ENCODE results near the gene SDC3.

Gene SDC3

GRCh38 chr1:30894508-30894973 lies 14.0 kb downstream of the SDC3 start:
- no peak for DNase-seq (ENCODE audit: low read depth, low spot score)
- no peak overlapping the region for H3K4me3 ChIP-seq (ENCODE audit: low read length)

DNA sequence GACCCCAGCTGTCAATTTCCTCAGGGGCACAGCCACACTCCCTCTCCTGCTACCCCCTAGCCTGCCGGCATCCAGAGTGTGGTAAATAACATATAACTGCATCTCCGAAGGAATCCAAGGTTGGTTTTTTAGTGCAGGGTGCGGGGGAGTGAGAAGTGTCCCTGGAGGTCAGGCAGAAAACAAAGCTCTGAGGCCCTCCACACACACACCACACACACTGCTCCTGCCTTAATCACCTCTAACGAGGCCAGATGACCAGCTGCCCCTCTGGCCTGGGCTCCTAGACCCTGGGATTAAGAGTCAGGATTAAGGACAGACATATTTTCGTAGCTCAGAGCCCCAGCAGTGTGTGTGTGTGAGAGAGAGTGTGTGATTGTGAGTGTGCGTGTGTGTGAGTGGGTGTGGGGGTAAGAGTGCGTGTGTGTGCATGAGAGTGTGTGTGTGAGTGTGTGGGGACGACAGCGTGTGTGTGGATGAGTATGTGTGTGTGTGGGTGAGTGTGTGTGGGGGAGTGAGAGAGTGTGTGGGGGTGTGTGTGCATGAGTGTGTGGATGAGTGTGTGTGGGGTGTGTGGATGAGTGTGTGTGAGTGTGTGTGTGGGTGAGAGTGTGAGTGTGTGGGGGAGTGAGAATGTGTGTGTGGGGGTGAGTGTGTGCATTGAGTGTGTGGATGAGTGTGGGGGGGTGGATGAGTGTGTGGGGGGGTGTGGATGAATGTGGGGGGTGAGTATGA lies 14.6 kb downstream of the SDC3 start:
- DNase-seq (ENCODE audit: low read depth, low spot score) = no peak
- no peak overlapping the region for H3K4me3 ChIP-seq (ENCODE audit: low read length)

DNA sequence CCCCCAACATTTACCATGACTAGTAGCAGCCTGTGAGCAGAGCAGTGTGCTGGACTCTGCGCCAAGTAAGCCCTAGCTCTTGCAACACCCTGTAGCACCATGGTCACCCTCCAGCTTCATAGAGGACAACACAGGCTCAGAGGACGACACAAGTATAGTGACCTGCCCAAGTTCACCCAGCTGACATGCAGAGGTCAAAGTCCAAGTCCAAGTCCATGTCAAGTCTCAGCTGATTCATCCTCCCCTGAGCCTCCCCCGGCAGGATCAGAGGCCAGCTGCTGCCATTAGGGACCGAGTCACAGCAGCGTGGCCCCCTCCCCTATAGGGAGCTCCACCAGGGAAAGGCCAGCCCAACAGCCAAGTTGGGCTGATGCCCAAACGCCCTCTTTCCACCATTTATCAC lies 15.9 kb downstream of the SDC3 start:
- no peak overlapping the region for H3K4me3 ChIP-seq (ENCODE audit: low read length)
- DNase-seq (ENCODE audit: low read depth, low spot score) = no peak

- H3K4me3 ChIP-seq (ENCODE audit: low read length) = no peak overlapping the region
- no peak for DNase-seq (ENCODE audit: low read depth, low spot score)
Observed at GRCh38 chr1:30891227-30891552, 17.4 kb downstream of the SDC3 start.

DNA sequence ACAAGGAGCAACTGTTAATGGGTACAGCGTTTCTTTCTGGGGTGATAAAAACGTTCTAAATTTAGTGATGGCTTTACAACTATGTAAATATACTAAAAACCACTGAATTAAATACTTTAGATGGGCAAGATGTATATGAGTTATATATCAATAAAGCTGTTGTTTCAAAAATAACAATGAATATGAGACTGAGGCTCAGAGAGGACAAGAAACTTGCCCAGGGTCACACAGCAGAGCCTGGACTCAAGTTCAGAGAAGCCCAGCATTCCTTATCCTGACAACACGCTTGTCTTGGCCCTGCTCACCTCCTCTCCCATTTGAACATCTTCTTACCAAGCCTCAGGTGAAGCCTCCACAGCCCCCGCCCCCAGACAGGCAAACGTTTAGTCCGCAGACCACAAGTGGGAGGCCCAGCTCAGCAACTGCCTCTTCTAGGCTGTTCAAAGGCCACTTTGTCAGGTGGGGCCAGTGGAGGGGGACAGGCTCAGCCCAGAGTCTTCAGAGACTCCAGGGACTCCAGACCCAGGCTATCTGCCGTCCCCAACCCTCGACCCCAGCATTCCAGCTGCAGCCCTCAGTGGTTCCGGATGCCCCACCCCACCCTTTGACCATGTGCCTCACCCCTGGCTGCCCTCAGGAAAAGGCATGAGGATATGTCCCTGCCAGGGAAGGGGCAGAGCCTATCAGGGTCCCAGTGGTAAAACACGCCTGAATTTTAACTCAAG lies 17.9 kb downstream of the SDC3 start:
- no peak overlapping the region for H3K4me3 ChIP-seq (ENCODE audit: low read length)
- no peak for DNase-seq (ENCODE audit: low read depth, low spot score)

DNA sequence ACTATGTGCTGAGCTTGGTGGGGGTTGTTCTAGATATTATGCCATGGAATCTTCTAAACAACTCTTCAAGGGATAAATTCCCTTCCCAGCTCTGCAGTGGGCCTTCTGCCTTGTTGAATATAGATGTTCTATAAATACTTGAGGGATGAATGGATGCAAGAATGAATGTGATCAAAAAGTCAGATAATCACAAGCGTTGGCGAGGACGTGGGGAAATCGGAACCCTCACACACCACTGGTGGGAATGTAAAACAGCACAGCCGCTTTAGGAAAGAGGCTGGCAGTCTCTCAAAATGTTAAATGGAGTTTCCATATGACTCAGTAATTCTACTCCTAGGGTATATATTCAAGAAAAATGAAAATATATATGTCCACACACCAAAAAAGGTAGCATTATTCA lies 19.0 kb downstream of the SDC3 start:
- no peak overlapping the region for H3K4me3 ChIP-seq (ENCODE audit: low read length)
- no peak for DNase-seq (ENCODE audit: low read depth, low spot score)

DNA sequence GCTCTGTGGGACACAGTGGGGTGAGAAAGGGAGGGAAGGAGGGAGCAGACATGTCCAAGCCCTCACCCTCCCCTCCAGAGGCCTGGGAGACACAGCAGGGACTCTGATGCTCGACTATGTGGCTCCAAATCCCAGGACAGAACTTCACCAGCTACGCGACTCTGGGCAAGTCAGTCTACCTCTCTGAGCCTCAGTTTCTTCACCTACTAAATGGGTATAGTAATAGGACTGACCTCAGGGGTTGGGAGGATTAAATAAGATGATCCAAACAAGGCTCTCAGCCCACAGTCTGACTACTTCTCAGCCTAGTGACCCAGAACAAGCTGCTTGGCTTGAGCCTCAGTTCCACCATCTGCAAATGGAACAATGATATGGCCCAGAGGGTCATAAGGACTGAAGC lies 19.6 kb downstream of the SDC3 start:
- DNase-seq (ENCODE audit: low read depth, low spot score) = no peak
- H3K4me3 ChIP-seq (ENCODE audit: low read length) = no peak overlapping the region

GRCh38 chr1:30888391-30888790 lies 20.2 kb downstream of the SDC3 start:
- no peak overlapping the region for H3K4me3 ChIP-seq (ENCODE audit: low read length)
- no peak for DNase-seq (ENCODE audit: low read depth, low spot score)

GRCh38 chr1:30887485-30888315 lies 20.9 kb downstream of the SDC3 start:
- no peak for DNase-seq (ENCODE audit: low read depth, low spot score)
- no peak overlapping the region for H3K4me3 ChIP-seq (ENCODE audit: low read length)

DNA sequence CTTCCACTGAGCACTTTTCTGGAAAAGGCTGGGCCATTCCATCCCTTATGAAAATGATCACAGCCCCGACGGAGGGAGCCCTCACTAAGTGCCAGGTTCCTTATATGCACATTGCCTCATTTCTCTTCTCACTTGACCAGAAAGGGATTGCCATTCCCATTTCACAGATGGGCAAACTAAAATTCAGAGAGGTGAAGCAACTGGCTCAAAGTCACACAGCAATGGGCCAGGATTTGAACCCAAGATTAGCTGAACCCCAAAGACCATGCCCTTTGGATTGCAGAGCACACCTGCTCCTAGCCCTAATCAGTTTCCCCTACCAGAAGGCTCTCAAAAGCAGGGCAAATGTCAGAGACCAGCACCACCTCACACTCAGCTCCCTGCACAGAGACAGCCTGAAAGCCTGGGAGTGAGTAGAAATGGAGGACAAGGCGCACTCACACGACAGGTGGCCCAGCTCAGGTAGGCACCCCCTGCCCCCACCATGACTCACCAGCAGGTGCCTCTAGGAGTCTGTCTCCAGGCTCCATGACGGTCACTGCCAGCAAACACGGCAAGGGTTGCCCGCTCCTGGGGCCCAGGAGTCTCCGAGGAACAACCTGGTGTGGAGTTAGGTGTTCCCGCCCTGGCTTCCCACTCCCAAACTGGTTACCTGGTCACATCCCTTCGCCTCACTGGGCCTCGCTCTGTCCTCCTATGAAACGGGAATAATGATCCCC lies 21.7 kb downstream of the SDC3 start:
- no peak overlapping the region for H3K4me3 ChIP-seq (ENCODE audit: low read length)
- no peak for DNase-seq (ENCODE audit: low read depth, low spot score)

DNA sequence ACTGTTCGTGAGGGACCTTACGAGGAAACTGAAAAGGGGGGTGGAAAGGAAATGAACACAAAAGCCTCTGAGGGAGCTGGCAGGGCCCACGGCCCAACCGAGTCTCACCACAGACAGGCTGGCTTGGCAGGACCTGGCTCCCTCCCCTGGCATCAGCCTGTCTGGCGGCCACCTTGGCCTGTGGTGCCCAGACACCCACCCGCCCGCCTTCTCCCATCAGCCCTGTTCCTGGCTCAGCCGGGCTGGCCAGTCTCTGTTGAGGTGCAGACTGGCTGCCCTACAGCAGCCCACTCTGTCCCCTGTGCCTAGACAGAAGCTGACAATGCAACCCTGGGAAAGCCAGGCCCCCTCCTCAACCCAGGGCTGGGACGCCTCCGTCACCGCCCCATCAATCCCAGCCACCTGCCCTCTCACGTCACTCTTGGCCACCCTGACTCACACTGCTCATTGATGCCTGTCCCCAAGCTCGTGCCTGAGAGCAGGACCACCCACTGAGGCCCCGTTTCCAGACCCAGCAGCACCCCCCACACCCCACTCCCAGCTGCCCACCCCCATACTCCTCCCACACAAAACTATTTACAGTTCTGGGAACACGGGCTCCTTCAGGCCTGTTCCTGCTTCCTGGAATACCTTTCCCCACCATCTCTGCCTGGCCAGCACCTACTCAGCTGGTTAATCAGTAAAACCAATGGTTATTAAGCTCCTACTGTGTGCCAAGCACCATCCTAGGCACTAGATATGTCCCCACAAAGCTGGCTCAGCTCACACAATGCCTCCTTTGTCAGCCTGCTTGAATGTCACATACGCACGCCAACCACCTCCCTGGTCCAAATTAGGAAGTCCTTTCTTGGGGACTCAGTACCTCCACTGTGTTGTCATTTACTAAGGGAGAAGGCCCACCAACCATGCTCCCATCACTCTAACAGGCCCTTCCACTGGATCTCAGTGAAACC lies 22.7 kb downstream of the SDC3 start:
- no peak overlapping the region for H3K4me3 ChIP-seq (ENCODE audit: low read length)
- DNase-seq (ENCODE audit: low read depth, low spot score) = no peak

DNA sequence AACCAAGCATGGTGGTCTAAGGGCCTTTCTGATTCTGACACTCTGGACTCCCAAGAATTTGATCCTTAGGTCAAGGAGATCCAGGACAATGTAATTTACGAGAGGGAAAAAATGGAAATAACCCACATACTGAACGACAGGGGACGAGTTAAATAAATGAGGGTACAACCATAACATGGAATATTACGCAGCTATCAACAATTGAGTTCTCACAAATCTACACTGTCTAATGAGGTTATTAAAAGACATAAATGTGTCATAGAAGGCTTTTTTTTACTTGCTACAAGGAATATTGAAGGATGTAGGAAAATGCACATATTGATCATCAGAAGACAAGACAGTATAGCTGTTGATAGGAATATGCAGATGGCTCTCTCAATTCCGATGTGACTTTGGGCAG lies 23.8 kb downstream of the SDC3 start:
- no peak overlapping the region for H3K4me3 ChIP-seq (ENCODE audit: low read length)
- DNase-seq (ENCODE audit: low read depth, low spot score) = no peak

DNA sequence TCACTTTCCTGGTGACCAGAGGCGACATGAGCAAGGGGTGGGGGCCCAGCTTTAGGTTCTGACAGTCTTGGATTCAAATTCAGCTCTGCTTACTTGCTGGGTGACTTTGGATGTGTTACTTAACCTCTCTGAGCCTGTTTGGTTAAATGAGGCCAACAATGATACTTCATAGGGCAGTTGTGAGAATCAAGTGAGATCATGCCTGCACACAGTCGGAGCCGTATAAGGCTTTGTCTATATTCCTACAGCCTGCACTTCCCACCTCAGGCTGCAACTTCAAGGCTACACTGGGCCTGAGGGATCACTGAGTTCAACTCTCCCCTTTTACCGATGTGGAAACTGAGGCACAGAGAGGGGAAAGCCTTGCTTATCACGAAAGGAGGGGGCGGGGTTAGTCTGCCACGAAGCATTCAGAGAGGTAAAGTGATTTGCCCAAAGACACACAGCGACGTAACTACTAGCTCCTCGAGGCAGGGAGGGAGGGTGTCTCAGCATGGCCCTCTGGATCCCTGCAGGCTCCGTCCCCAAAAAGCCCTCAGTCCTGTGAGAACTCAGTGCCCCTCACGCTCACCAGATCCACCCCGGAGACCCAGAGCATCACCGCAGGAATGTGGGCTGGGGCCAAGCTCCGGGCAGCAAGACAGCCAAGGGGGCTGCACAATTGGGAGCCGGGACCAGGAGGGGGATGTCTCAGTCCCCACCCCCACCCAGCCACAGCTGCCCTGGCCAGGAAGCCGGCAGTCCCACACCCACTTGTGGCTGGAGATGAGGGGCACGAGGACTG lies 25.0 kb downstream of the SDC3 start:
- H3K4me3 ChIP-seq (ENCODE audit: low read length) = no peak overlapping the region
- DNase-seq (ENCODE audit: low read depth, low spot score) = no peak

GRCh38 chr1:30882678-30883388 lies 25.7 kb downstream of the SDC3 start:
- no peak overlapping the region for H3K4me3 ChIP-seq (ENCODE audit: low read length)
- no peak for DNase-seq (ENCODE audit: low read depth, low spot score)

DNA sequence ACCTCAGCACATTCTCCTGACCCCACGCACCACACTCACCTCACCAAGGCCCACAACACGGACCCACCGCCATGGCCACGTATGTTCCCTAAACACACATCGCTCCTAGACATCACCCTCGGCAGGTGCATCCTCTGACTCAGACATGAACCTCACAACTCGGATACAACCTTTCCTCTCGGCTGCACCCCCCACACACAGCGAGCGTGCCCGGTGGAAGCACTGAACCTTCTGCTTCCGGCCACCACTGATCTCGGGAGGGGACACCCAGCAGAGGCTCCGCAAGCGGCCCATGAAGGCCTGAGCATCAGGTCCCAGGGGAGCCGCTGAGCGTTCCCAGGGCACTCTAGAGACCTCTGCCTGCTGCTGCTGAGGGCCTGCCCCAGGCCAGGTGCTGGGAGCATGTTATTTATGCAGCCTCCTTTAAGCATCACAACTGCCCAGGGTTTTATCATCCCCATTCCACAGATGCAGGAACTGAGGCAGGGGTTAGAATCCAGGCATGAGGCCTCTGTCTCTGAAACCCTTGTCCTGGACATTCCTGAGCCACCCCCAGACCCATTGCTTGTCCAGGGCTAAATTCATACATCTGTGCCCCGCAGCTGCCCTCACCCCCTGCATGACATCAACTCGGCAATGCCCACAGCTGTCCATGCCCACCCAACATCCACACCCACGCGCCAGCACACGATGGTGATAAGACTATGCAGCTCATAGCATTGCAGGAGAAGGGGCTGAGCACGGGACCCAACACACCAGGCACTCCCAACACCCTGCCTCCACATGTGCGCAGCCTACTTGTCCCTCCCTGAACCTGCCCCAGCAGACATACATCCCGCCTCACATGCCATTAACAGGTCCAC lies 27.0 kb downstream of the SDC3 start:
- DNase-seq (ENCODE audit: low read depth, low spot score) = no peak
- no peak overlapping the region for H3K4me3 ChIP-seq (ENCODE audit: low read length)

- DNase-seq (ENCODE audit: low read depth, low spot score) = no peak
- H3K4me3 ChIP-seq (ENCODE audit: low read length) = no peak overlapping the region
Observed at GRCh38 chr1:30880678-30881318, 27.8 kb downstream of the SDC3 start.
